GM19328 (cell line): ENCODE measurements around the gene CRLF3.
"Not testable (repeated sequence)": the region's sequence is repeated elsewhere in the genome, so short reads cannot be mapped to it uniquely, and the experiment has no call there.

Experiments
- ATAC-seq: cut with Tn5 transposase; IDR thresholded peaks from one replicate; pipeline ENCODE4 v1.9.1; 2021; ENCODE audit warnings: mild to moderate bottlenecking, moderate library complexity; ENCODE audit not compliant: unreplicated experiment

CRLF3 gene, protein sequence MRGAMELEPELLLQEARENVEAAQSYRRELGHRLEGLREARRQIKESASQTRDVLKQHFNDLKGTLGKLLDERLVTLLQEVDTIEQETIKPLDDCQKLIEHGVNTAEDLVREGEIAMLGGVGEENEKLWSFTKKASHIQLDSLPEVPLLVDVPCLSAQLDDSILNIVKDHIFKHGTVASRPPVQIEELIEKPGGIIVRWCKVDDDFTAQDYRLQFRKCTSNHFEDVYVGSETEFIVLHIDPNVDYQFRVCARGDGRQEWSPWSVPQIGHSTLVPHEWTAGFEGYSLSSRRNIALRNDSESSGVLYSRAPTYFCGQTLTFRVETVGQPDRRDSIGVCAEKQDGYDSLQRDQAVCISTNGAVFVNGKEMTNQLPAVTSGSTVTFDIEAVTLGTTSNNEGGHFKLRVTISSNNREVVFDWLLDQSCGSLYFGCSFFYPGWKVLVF

DNA sequence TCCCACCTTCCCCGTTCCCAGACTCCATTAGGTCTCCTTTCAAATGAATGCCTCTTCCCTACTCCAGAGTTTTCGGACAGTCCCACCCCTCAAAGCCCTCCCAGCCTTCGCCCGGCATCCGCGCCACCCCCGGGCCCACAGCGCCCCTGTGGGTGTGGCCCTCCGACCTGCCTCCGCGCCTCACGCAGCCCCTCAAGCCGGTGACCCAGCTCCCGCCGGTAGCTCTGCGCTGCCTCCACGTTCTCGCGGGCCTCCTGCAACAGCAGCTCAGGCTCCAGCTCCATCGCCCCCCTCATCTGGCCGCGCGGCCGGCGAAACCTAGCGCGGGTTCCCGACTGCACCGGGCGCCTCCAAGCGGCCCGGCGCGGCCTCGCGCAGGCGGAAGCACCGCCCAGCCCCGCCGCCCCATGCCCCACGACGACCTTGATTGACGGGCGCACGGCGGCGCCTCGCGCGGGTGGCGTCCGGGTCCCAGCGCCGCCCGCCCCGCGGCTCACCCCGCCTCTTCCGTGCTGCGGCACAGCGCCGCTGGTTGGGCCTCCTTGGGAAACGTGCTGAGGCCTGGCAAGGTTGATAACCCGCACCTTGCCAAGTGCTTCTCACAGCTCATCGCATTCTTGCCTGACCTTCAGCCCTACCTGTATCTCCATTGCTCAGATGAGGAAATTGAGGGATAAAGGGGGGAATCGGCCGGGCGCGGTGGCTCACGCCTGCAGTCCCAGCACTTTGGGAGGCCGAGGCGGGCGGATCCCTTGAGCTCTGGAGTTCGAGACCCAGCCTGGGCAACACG is at the start of gene CRLF3:
CRLF3 (minus strand) TSS at position 337 of the 790 bp plus-strand sequence; CDS start at position 296, 41 bp downstream.
- ATAC-seq: peak; percentile 83

DNA sequence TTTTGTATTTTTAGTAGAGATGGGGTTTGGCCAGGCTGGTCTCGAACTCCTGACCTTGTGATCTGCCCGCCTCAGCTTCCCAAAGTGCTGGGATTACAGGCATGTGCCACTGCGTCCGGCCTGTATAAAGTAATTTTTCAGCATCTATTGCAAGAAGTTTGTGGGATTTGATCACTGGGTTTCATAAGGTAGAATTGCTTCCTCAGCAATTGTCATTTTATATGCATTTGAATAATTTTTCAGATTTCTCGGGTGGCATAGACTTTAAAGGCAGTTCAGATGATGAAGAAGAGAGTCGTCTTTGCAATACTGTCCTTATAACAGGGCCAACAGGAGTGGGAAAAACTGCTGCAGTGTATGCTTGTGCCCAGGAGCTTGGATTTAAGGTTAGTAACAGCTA is 44.5 kb upstream of the CRLF3 start:
- ATAC-seq: no peak

DNA sequence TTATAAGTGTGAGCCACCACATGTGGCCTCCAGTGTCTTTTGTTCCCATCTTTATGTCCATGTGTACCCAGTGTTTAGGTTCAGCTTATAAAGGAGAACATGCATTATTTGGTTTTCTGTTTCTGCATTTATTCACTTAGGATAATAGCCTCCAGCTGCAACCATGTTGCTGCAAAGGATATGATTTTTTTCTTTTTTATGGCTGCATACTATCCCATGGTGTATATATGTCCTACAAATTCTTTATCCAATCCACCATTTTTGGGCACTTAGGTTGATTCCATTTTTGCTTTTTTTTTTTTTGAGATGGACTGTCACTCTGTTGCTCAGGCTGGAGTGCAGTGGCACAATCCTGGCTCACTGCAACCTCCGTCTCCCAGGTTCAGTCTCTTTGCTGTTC is 40.1 kb upstream of the CRLF3 start:
- no peak for ATAC-seq

DNA sequence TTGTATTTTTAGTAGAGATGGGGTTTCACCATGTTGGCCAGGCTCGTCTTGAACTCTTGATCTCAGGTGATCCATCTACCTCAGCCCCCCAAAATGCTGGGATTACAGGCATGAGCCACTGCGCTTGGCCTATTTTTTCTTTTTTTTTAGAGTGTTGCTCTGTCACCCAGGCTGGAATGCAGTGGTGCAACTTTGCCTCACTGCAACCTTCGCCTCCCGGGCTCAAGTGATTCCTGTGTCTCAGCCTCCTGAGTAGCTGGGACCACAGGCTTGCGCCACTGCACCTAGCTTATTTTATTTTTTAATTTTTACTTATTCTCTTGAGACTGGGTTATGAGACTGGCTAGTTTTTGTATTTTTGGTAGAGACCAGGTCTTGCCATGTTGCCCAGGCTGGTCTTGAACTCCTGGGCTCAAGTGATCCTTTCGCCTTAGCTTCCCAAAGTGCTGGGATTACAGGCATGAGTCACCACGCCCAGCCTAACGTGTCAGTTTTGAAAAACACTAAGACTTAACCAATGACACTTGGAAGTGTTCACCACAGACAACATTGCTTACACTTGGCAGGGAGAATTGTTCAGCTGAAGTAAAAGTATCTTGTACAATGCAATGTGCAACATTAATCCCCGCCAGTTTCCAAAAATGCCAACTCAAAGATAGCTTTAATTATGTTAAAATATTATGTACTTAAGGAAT is 34.2 kb upstream of the CRLF3 start:
- no peak for ATAC-seq

DNA sequence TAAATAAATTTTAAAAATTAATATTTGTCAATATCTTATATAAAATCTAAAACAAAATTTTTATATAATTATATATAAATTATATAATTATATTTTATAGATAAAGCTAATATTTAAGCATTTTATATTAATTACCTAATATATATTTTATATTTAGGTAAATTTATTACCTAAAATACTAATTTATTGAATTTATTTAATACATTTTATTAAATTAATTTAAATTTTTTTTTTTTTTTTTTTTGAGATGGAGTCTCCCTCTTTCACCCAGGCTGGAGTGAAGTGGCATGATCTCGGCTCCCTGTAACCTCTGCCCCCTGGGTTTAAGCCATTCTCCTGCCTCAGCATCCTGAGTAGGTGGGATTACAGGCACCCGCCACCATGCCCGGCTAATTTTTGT is 29.7 kb upstream of the CRLF3 start:
- ATAC-seq: no peak

DNA sequence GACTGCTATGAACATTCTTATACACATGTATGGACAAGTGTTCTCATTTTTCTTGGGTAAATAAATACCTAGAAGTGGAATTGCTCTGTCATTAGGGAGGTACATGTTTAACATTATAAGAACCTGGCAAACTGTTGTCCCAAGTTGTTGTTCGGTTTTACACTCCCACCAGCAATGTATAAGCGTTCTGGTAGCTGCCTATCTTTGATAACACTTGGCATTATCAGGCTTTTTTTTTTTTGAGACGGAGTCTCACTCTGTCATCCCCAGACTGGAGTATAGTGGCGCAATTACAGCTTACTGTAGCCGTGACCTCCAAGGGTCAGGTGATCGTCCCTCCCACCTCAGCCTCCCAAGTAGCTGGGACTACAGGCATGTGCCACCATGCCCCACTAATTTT is 23.5 kb upstream of the CRLF3 start:
- no peak for ATAC-seq

DNA sequence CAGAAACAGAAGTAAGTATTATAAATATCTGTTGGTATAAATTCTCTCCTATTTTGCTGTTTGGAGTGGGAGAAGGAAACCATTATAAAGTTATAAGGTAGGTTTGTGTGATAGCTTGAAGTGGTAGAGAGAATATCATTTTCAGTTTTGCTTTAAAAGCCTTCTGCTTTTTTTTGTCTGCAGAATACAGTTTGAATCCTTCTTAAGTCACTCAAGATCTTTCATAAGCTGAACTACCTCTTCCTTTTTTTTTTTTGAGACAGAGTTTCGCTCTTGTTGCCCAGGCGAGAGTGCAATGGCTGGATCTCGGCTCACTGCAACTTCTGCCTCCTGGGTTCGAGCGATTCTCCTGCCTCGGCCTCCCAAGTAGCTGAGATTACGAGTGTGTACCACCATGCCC is 16.3 kb upstream of the CRLF3 start:
- no peak for ATAC-seq

DNA sequence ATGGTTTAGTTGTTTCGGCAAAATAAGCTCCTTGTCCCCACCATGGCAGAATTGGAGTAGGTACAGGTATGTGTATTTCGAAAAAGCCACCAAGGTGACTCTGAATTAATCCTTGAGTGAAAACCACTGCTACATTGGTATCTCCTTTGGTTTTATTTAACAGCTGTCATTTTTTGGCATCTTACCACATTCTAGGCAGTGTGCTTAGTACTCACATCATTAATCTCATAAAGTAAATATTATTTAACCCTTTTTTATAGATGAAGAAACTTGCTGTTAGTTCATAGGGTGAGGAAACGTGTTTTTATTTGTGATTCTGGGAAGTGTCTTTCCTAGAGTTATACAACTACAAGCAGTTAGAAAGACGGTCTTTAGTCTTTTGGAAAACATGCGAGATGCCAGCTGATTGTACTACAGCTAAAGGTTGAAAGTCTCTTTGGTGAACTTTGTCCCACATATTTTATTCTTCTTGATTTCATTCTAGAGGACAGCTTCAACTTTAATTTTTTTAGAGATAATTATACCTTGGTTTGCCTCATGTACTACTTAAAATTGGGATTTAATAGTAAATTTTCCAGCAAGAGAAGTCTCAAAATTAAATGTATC is 13.8 kb upstream of the CRLF3 start:
- ATAC-seq: no peak

DNA sequence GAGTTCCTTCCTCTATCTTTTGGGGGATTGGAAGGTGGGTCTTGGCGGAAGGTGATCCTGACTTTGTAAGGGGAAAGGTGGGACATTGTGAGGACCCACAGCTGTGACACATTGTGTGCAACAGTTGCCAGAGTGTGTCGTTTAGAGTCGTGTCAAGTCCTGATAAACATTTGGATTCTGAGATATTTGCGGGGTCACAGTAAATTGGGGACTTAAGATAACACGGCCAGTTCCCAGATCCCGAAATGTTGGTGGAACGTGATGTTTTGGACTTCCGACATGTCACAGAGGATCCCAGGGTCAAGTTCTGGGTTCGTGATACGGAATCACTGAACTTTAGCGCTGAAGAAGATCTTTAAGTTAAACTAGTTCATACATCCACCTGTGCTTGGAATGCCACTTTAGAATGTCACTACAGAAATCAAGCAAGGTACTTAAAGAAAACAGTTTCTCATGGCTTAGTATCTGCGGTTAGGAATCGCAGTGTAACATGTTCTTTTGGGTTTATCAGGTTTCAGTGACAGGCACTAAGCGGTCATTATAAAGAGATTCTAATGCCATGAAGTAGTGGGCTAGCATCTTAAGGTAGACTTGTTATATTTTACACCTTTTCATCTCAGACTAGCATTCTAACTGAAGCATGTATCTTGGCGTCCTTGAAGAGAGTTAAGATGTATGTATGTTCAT is 8.1 kb upstream of the CRLF3 start:
- ATAC-seq: no peak

DNA sequence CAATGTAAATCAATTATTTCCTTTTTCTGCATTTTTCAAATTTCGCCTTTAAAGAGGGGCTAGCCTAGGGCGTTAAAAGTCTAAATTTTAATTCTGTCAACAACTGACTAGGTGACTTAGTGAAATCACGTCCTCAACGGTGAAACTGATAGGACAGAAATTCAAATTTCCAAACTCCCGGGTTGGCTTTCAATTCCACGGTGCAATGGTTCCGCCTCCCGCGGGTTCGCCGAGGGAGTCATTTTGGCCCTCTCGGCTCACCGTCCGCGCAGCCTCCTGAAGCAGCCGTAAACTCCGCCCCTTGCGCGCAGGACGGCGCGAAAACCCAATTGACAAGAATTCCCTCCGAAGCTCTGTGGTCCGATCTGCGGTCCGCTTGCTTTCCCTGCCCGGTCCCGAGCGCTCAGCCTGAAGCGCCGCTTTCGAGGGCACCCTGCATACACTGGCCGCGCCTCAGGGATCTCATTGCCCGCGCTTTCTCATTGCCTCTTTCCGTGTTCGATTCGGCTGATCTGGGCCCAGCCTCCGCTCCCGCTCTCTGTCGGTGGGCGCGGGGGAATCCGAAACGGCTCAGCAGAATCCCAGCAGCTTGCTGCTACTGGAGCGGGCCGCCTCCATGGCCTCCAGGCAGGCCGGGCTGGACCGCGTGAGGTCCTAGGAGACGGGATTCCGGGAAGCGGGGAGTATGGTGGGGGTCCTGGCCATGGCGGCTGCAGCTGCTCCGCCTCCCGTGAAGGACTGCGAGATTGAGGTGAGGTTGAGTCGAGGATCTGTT is 7.4 kb upstream of the CRLF3 start, which contains the start of gene ATAD5:
ATAD5 (plus strand) TSS at position 304 of the 775 bp plus-strand sequence; CDS start at position 686, 382 bp downstream.
- no peak for ATAC-seq

DNA sequence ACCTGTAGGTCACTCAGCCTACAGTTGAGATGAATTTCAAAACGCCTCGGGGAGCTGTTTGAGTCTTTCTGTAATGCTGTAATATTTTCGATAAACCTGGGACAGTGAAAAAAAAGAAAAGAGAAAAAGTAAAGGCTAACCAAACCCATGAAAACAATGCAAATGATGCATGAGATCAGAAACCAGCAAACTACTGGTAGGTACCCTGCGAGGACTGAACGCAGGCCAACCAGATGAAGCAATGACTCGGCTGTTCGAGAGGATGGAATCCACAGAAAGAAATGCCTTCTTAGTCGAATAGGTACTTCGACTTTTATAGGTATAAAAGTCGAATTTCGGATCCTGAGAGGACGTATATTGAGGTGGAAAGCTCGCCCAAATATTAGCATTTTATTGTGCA is 6.8 kb upstream of the CRLF3 start:
- no peak for ATAC-seq

DNA sequence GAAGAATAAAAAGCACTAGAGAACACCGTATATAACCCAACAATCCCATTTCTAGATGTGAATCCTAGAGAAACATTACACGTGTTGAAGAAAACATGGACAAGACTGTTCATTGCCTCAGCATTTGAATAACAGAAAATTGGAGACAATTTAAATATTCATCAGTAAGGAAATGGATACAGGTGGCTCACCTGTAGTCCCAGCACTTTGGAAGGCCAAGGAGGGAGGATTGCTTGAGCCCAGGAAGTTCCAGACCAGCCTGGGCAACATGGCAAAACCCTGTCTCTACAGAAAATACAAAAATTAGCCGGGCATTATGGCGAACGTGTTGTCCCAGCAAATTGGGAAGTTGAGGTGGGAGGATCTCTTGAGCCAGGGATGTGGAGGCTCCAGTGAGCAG is 4.5 kb upstream of the CRLF3 start:
- ATAC-seq: no peak

DNA sequence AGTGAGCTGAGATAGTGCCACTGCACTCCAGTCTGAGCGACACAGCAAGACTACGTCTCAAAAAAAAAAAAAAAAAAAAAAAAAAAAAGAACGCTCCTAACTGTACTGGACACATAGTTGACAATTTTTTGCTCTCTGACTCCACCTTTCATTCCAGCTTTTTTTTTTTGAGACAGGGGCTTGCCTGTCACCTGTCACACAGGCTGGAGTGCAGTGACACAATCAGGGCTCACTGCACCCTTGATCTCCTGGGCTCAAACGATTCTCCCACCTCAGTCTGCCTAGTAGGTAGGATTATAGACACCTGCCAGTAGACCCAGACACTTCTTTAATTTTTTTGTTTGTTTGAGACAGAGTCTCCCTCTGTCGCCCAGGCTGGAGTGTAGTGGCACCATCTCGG is 2.6 kb upstream of the CRLF3 start:
- no peak for ATAC-seq

DNA sequence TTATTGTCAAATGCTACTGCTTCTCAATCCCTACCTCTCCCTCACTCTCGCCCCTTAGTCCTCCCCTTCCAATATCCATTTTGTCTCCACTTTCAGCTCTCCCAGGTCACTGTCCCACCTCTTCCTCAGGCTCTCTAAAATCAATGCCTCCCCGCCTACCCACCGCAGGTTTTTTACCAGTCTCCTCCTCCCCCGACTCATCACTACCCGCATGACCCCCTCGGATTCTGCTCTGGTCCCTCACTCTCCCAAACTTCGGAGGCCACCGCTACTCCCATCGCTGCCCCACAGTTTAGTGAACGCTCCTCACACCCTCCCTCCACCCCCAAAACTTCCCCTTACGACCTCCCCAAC is 513 bp downstream of the CRLF3 start:
- no peak for ATAC-seq

DNA sequence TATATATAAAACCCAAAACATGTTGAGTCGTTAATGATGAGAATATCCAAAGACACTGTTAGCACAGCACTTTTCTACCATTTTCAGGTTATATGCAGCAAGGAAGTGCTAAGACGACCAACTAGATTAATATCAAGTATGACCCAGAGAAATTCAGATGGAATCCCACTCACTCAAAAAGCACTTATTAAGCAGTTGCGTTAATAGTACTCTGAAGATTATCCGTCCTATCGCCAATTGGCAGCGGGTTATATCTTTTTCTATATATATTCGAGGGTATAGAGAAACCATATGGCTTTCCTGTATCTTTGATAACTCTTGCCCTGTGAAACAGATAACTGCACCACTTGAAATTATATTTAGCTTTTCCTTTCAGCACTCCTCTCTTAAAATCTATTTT is 1.1 kb downstream of the CRLF3 start:
- no peak for ATAC-seq

DNA sequence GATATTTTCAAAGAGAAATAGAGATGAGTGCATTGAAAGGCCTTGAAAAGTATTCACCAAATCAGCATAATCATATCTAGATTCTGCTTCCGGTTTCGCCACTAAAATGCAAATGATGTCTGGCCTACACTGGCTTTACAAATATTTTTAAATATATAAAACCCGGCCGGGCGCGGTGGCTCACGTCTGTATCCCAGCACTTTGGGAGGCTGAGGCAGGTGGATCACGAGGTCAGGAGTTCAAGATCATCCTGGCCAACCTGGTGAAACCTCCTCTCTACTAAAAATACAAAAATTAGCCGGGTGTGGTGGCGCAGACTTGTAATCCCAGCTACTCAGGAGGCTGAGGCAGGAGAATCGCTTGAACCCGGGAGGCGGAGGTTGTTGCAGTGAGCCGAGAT is 1.6 kb downstream of the CRLF3 start:
- ATAC-seq: not testable (repeated sequence)

DNA sequence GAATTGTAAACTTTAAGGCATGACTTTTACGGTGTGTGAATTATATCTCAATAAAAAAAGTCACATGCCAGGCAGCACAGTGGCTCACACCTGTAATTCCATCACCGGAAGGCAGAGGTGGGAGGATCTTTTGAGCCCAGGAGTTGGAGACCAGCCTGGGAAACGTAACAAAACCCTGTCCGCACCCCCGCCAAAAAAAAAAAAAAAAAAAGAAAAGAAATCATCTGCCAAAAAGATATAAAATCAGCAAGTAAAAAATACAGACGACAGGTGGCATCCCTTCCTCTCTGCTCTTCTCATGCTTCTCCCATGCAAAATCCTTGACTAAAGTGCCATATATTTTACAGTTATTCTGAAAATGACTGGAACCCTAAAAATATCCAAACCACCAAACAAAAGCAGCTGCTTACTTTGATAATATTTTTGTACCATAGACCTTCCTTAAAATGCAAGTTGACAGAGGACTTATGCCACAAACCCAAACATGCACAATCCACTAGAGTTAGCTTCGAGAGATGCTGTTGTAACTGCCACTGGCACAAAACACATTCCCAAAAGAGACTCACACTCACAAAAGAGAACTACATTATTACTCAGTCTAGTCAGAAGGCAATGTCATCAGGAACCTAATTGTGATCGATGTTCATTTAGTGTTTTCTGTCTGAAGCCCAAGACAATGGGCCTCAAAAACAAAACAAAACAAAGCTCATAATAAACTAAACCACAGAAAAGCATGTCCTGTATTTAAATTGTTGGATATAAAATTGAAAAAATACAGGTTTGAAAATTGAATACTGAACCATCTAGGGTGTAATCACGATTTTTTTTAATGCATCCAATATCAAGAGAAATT is 2.4 kb downstream of the CRLF3 start:
- no peak for ATAC-seq

DNA sequence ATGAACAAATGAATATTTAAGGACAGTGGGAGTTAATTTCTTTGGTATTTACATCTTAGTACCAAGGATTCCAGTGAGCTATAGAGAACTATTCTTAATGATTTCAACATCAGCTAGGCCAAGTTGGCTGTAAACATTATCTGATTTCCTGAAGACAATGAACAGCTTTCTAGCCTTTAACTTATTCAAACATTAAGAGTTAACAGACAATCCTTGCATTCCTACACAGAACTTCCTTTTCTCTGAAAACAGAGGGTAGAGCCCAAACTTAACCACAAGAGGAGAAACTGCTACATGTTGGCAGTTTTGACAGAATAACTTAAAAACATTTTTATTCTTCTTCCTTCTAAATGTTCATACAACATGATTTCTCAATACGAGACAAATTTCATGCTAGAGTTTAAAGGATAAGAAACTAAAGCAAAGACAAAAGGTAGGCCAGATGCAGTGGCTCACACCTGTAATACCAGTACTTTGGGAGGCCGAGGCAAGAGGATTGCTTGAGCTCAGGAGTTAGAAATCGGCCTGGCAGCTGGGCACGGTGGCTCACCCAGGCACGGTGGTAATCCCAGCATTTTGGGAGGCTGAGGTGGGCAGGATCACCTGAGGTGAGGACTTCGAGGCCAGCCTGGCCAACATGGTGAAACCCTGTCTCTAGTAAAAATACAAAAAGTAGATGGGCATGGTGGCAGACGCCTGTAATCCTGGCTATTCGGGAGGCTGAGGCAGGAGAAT is 4.4 kb downstream of the CRLF3 start:
- ATAC-seq: no peak
